GM12878 (cell line): ENCODE results near the gene OR1F1.

Source experiments
- BHLHE40 ChIP-seq, 2 experiments: fragments of 450-650 bp in 1 of 2; IDR thresholded peaks; 2 replicates each; pipeline ENCODE4 v1.6.1; 2011 to 2017; ENCODE audit warnings: low read depth in 2 of 2, borderline replicate concordance in 1 of 2, improper control_type of control experiment in 1 of 2, low read length in 1 of 2, mild to moderate bottlenecking in 1 of 2
- BMI1 ChIP-seq: fragments of 450-650 bp; IDR thresholded peaks from 2 replicates; pipeline ENCODE4 v1.6.1; 2016; ENCODE audit warnings: mild to moderate bottlenecking, moderate library complexity, borderline replicate concordance
- CEBPB ChIP-seq, 2 experiments: fragments of 150-350 bp in 1 of 2; IDR thresholded peaks; 2 replicates each; pipeline ENCODE4 v1.6.1; 2012 to 2014; ENCODE audit warnings: low read depth in 2 of 2, low read length in 2 of 2, borderline replicate concordance in 1 of 2, inconsistent platforms in 1 of 2
- CHD2 ChIP-seq: IDR thresholded peaks from 2 replicates; pipeline ENCODE4 v1.6.1; 2011; ENCODE audit warnings: low read depth, low read length, improper control_type of control experiment, borderline replicate concordance
- EGR1 ChIP-seq, 2 experiments: IDR thresholded peaks; 1 replicate in 1 of 2; 2 replicates in 1 of 2; pipeline ENCODE4 v1.6.1; 2011 to 2012; ENCODE audit warnings: low read depth in 2 of 2, low read length in 2 of 2, borderline replicate concordance in 1 of 2, mild to moderate bottlenecking in 1 of 2, moderate library complexity in 1 of 2
- FOXK2 ChIP-seq: fragments of 450-650 bp; IDR thresholded peaks from 2 replicates; pipeline ENCODE4 v1.6.1; 2017; ENCODE audit warnings: mild to moderate bottlenecking, moderate library complexity
- POLR2A ChIP-seq: IDR thresholded peaks from 2 replicates; pipeline ENCODE4 v1.6.1; 2011; ENCODE audit warnings: low read depth, mild to moderate bottlenecking, low read length
- RFX5 ChIP-seq: IDR thresholded peaks from 2 replicates; pipeline ENCODE4 v1.6.1; 2011; ENCODE audit warnings: low read depth, low read length, improper control_type of control experiment
- SMC3 ChIP-seq: IDR thresholded peaks from 2 replicates; pipeline ENCODE4 v1.6.1; 2011; ENCODE audit warnings: low read length, improper control_type of control experiment, borderline replicate concordance
- SRF ChIP-seq, 2 experiments: IDR thresholded peaks; 2 replicates each; pipeline ENCODE4 v1.6.1; 2011; ENCODE audit warnings: low read depth in 2 of 2, low read length in 2 of 2, mild to moderate bottlenecking in 1 of 2, moderate library complexity in 1 of 2
- TAF1 ChIP-seq: IDR thresholded peaks from 2 replicates; pipeline ENCODE4 v1.6.1; 2011; ENCODE audit warnings: mild to moderate bottlenecking, low read depth, low read length, borderline replicate concordance
- TF ChIP-seq, protein P1 (sequence below), 3 experiments: IDR thresholded peaks in 2 of 3; conservative IDR thresholded peaks in 1 of 3; 2 replicates each; pipeline ENCODE4 v1.5.1; 2011; ENCODE audit warnings: low read depth in 3 of 3, low read length in 3 of 3, mild to moderate bottlenecking in 3 of 3, control low read depth in 2 of 3, moderate library complexity in 2 of 3, inconsistent platforms in 1 of 3, mixed read lengths in 1 of 3; ENCODE audit not compliant: control insufficient read depth in 2 of 3, insufficient read depth in 1 of 3; ENCODE audit errors: extremely low read depth in 1 of 3
- TF ChIP-seq, protein P2 (sequence below): IDR thresholded peaks from 2 replicates; pipeline ENCODE4 v1.6.1; 2011; ENCODE audit warnings: low read depth, mild to moderate bottlenecking, low read length, moderate library complexity, borderline replicate concordance; ENCODE audit errors: extremely low read depth
- TF ChIP-seq, protein P3 (sequence below): IDR thresholded peaks from 2 replicates; pipeline ENCODE4 v1.6.1; 2012; ENCODE audit warnings: mild to moderate bottlenecking, low read depth, low read length

DNA sequence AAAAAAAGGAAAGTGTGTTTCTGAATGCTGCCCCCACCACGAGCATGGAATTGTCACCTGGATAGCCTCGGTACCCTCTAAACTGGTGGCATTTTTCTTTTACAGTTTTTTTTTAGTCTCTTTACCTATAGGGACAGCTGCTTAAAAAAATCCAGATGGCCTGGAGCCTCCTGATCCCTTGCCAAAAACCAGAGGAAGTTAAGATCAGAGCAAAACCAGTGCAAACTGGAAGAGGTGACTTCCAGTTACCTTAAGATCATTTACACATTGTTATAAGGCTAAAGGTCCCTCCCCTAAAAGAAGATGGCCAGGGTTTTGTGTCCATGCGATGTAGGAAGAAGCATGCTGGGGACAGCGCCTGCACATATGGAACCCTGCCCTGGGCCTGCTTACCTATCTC lies 65.0 kb downstream of the OR1F1 start:
- TF ChIP-seq, protein P1, sequence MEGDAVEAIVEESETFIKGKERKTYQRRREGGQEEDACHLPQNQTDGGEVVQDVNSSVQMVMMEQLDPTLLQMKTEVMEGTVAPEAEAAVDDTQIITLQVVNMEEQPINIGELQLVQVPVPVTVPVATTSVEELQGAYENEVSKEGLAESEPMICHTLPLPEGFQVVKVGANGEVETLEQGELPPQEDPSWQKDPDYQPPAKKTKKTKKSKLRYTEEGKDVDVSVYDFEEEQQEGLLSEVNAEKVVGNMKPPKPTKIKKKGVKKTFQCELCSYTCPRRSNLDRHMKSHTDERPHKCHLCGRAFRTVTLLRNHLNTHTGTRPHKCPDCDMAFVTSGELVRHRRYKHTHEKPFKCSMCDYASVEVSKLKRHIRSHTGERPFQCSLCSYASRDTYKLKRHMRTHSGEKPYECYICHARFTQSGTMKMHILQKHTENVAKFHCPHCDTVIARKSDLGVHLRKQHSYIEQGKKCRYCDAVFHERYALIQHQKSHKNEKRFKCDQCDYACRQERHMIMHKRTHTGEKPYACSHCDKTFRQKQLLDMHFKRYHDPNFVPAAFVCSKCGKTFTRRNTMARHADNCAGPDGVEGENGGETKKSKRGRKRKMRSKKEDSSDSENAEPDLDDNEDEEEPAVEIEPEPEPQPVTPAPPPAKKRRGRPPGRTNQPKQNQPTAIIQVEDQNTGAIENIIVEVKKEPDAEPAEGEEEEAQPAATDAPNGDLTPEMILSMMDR (IDR thresholded peaks at IDR 0.05 in 2 of 3, conservative IDR thresholded peaks at IDR 0.05 in 1 of 3; ENCODE audit: control insufficient read depth in 2 of 3, extremely low read depth in 1 of 3, insufficient read depth in 1 of 3, low read depth in 3 of 3, low read length in 3 of 3) = no peak
- TF ChIP-seq EGR1 (IDR thresholded peaks at IDR 0.05; ENCODE audit: borderline replicate concordance in 1 of 2, low read depth in 2 of 2, low read length in 2 of 2) (no peak), SRF (IDR thresholded peaks at IDR 0.05; ENCODE audit: low read depth in 2 of 2, low read length in 2 of 2) (no peak), SMC3 (no peak), POLR2A (no peak), BHLHE40 (IDR thresholded peaks at IDR 0.05; ENCODE audit: borderline replicate concordance in 1 of 2, low read depth in 2 of 2, low read length in 1 of 2) (no peak), TAF1 (no peak), BMI1 (no peak), FOXK2 (no peak), RFX5 (no peak), CEBPB (IDR thresholded peaks at IDR 0.05; ENCODE audit: borderline replicate concordance in 1 of 2, low read depth in 2 of 2, low read length in 2 of 2) (no peak), CHD2 (no peak)
- TF ChIP-seq, protein P2, sequence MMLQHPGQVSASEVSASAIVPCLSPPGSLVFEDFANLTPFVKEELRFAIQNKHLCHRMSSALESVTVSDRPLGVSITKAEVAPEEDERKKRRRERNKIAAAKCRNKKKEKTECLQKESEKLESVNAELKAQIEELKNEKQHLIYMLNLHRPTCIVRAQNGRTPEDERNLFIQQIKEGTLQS = no peak
- TF ChIP-seq, protein P3, sequence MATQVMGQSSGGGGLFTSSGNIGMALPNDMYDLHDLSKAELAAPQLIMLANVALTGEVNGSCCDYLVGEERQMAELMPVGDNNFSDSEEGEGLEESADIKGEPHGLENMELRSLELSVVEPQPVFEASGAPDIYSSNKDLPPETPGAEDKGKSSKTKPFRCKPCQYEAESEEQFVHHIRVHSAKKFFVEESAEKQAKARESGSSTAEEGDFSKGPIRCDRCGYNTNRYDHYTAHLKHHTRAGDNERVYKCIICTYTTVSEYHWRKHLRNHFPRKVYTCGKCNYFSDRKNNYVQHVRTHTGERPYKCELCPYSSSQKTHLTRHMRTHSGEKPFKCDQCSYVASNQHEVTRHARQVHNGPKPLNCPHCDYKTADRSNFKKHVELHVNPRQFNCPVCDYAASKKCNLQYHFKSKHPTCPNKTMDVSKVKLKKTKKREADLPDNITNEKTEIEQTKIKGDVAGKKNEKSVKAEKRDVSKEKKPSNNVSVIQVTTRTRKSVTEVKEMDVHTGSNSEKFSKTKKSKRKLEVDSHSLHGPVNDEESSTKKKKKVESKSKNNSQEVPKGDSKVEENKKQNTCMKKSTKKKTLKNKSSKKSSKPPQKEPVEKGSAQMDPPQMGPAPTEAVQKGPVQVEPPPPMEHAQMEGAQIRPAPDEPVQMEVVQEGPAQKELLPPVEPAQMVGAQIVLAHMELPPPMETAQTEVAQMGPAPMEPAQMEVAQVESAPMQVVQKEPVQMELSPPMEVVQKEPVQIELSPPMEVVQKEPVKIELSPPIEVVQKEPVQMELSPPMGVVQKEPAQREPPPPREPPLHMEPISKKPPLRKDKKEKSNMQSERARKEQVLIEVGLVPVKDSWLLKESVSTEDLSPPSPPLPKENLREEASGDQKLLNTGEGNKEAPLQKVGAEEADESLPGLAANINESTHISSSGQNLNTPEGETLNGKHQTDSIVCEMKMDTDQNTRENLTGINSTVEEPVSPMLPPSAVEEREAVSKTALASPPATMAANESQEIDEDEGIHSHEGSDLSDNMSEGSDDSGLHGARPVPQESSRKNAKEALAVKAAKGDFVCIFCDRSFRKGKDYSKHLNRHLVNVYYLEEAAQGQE = no peak
